ENCODE measurements around the gene FAH. TPM values are rescaled to one million over a fixed set of nuclear protein-coding genes. Genes with fewer than 3 reads are reported as not detected.

Gene FAH
- polyA plus RNA-seq, 1 donor from 2014 or later = 3.1 TPM

- no peak overlapping the region for H3K27ac ChIP-seq (ENCODE audit: low read length)
- no peak for TF ChIP-seq EP300 (conservative IDR thresholded peaks at IDR 0.05; ENCODE audit: poor library complexity, severe bottlenecking)
- TF ChIP-seq MXI1 (conservative IDR thresholded peaks at IDR 0.05; ENCODE audit: poor library complexity, severe bottlenecking) = no peak
- TF ChIP-seq CTCF (IDR thresholded peaks at IDR 0.05; ENCODE audit: poor library complexity, severe bottlenecking) = no peak
- no peak for TF ChIP-seq REST (IDR thresholded peaks at IDR 0.05; ENCODE audit: borderline replicate concordance)
- no peak for TF ChIP-seq SMC3 (conservative IDR thresholded peaks at IDR 0.05; ENCODE audit: poor library complexity)
- no peak for TF ChIP-seq EZH2 (IDR thresholded peaks at IDR 0.05; ENCODE audit: borderline replicate concordance, insufficient read depth, low read length, poor library complexity, severe bottlenecking)
- no peak for TF ChIP-seq POLR2AphosphoS5 (IDR thresholded peaks at IDR 0.05)
- TF ChIP-seq RAD21 (conservative IDR thresholded peaks at IDR 0.05) = no peak
- no peak for TF ChIP-seq TAF1 (IDR thresholded peaks at IDR 0.05; ENCODE audit: low read depth)
- no peak overlapping the region for H3K9ac ChIP-seq (ENCODE audit: low read length)
- no peaks in the 10 kb centered on the region for H3K36me3 ChIP-seq (ENCODE audit: insufficient read depth, low read length)
- H3K4me3 ChIP-seq (ENCODE audit: low read length) = no peak overlapping the region
- no peaks in the 10 kb centered on the region for H4K20me1 ChIP-seq (ENCODE audit: insufficient read depth)
- H3K27me3 ChIP-seq (ENCODE audit: insufficient read depth, low read depth, low read length) = no peaks in the 10 kb centered on the region
- H3K9me3 ChIP-seq (ENCODE audit: low read length) = no peaks in the 10 kb centered on the region
- H3F3A ChIP-seq (ENCODE audit: insufficient read depth, low read length, poor library complexity, severe bottlenecking) = no peaks in the 10 kb centered on the region
- no peak overlapping the region for H3K4me2 ChIP-seq (ENCODE audit: low read length)
- no peak overlapping the region for H2AFZ ChIP-seq (ENCODE audit: low read depth, low read length)
- H3K79me2 ChIP-seq (replicated peaks; ENCODE audit: insufficient read depth, low read length) = no peaks in the 10 kb centered on the region
- no peaks in the 10 kb centered on the region for H3K9me2 ChIP-seq (ENCODE audit: insufficient read depth, low read length)
Observed at GRCh38 chr15:80234883-80235282, 82.1 kb downstream of the FAH start.

Other genes with a start within 250 kb of the FAH start
- not detected in 2 replicates for gene BCL2A1, start 181.8 kb upstream of the FAH start, polyA plus RNA-seq
- 279 and 353 TPM in 2 replicates for gene ZFAND6, start 93.3 kb upstream of the FAH start, polyA plus RNA-seq
- 0.08 TPM in 1 of 2 replicates, not detected in the other for gene CTXND1, start 99.2 kb downstream of the FAH start, polyA plus RNA-seq

Data from neural cell (in vitro differentiated cells).